GM12875 (cell line): ENCODE data around the gene WDR53.
"Not testable (repeated sequence)": the region's sequence is repeated elsewhere in the genome, so short reads cannot be mapped to it uniquely, and the experiment has no call there.

Source experiments
- H3K4me3 ChIP-seq: one replicate; pipeline ENCODE4 v1.5.1; 2011; ENCODE audit warnings: low read depth, low read length, control low read depth
- TF ChIP-seq, protein P1 (sequence below): IDR thresholded peaks from 2 replicates; pipeline ENCODE4 v1.5.1; 2011; ENCODE audit warnings: low read depth, mild to moderate bottlenecking, control low read depth, inconsistent platforms, low read length, moderate library complexity, borderline replicate concordance; ENCODE audit not compliant: insufficient read depth

The WDR53 gene

DNA sequence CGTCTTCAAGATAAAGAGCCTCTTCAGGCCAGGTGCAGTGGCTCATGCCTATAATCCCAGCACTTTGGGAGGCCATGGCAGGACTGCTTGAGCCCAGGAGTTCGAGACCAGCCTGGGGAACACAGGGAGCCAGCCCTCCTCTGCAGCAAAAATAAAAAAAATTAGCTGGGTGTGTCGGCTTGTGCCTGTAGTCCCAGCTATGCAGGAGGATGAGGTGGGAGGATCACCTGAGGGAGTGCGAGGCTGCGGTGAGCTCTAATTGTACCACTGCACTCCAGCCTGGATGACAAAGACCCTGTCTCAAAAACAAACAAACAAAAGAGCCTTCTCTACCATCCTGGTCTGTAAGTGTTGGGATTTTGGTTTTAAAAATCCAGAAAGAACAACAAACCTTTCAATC, 11.1 kb downstream of the WDR53 start:
- TF ChIP-seq, protein P1, sequence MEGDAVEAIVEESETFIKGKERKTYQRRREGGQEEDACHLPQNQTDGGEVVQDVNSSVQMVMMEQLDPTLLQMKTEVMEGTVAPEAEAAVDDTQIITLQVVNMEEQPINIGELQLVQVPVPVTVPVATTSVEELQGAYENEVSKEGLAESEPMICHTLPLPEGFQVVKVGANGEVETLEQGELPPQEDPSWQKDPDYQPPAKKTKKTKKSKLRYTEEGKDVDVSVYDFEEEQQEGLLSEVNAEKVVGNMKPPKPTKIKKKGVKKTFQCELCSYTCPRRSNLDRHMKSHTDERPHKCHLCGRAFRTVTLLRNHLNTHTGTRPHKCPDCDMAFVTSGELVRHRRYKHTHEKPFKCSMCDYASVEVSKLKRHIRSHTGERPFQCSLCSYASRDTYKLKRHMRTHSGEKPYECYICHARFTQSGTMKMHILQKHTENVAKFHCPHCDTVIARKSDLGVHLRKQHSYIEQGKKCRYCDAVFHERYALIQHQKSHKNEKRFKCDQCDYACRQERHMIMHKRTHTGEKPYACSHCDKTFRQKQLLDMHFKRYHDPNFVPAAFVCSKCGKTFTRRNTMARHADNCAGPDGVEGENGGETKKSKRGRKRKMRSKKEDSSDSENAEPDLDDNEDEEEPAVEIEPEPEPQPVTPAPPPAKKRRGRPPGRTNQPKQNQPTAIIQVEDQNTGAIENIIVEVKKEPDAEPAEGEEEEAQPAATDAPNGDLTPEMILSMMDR: no peak
- H3K4me3 ChIP-seq: no peak overlapping the region

DNA sequence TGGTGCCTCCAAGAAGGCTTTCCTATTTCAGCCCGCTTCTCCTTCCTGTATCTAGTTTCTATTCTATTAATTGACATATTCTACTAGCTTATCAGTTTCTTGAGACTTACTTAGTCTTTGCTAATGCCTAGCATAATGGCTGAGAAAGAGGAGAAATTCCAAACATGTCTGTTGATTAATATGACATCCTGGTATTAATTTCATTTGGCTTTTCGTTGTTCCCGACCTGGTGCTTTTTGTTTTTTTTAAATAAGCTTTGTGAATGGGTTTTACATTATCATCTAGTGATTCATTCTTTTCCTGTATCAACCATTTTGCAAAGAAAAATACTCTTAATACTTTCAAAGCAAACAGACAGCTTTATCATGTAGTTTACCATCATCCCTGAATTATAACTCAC, 13.1 kb downstream of the WDR53 start:
- TF ChIP-seq, protein P1: no peak
- H3K4me3 ChIP-seq: no peak overlapping the region

DNA sequence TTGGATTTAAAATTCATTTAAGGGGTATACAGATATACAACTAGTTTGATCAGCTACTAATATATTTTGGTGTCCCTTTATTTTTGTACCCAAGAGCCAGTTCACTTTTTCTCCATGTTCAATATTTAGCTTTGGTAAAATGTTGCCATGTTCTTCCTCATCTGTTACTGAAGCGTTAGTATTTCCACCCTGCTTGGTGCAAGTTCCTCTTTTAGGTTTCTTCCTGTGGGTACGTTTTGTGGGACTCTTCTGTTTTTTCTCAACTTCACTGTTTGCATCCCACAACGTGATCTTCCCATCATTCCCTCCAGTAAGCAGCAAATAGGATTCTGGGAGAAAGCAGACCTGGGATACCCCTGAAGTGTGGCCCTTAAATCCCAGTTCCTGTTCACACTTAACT, 14.1 kb downstream of the WDR53 start:
- no peak overlapping the region for H3K4me3 ChIP-seq

DNA sequence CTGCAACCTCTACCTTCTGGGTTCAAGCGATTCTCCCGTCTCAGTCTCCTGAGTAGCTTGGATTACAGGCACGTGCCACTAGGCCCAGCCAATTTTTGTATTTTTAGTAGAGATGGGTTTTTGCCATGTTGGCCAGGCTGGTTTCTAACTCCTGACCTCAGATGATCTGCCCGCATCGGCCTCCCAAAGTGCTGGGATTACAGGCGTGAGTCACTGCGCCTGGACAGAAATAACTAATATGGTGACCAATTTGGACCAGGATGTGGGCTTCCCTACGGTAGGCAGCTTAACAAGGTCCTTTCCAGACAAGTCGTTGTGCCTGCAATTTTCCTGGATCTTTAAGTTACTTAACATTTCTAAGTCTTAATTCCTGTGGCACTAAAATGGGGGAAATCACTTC, 14.8 kb downstream of the WDR53 start:
- TF ChIP-seq, protein P1: no peak
- H3K4me3 ChIP-seq: no peak overlapping the region

More for the DNA sequence above, 14.1 kb downstream of the WDR53 start:
- TF ChIP-seq, protein P1: no peak

DNA sequence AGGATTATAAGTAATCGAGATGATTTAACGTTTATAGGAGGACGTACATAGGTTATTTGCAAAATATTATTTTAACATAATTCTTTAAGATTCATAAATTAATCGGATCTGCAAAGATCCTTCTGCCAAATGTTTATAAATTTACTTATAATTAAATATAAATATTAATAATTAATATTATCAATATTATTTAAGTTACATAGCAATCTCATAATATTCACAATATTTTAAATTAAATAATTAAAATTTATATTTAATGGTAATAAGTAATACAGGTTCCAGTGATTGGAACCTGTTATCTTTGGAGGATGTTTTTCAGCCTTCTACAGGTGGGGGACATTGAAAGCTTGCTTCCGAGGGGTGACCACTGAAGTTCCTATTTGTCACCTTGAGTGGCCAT, 16.1 kb downstream of the WDR53 start:
- TF ChIP-seq, protein P1: no peak
- H3K4me3 ChIP-seq: no peak overlapping the region

DNA sequence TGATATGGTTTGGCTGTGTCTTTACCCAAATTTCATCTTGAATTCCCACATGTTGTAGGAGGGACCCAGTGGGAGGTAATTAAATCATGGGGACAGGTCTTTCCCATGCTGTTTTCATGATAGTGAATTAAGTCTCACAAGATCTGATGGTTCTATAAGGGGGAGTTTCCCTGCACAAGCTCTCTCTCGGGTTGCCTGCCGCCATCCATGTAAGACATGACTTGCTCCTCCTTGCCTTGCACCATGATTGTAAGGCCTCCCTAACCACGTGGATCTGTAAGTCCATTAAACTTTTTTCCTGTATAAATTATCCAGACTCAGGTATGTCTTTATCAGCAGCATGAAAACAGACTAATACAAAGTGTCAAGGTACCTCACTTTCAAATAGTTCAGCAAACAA, 18.2 kb downstream of the WDR53 start:
- H3K4me3 ChIP-seq: not testable (repeated sequence)

DNA sequence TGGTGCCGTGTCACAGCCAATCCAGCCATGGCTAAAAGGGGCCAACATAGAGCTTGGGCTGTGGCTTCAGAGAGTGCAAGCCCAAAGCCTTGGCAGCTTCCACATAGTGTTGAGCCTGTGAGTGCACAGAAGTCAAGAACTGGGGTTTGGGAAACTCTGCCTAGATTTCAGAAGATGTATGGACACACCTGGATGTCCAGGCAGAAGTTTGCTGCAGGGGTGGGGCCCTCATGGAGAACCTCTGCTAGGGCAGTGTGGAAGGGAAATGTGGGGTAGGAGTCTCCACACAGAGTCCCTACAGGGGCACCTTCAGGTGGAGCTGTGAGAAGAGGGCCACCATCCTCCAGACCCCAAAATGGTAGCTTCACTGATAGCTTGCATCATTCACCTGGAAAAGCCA, 19.0 kb downstream of the WDR53 start:
- H3K4me3 ChIP-seq: not testable (repeated sequence)

DNA sequence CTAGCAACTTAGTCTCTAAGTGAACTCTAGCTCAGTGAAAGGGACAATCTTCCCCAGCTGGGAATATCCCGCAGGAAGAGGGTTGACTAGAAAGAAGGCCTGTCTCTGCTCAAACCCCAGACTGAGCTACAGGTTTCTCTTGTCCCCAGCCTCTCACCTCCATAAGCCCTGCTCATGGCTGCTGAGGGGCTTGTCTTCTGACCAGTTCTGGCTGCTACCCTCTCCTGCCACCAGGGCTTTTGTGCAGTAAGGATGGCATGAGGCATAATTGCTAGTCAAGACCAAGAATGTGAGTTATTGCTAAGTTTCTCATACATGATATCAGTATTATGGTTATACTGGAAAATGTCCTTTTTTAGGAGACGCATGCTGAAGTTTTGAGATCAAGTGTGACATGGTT, 21.3 kb downstream of the WDR53 start:
- H3K4me3 ChIP-seq: no peak overlapping the region
- TF ChIP-seq, protein P1: no peak
